ENCODE results near the gene ADAM19.
"Not testable (repeated sequence)": the region's sequence is repeated elsewhere in the genome, so short reads cannot be mapped to it uniquely, and the experiment has no call there.

The ADAM19 gene

DNA sequence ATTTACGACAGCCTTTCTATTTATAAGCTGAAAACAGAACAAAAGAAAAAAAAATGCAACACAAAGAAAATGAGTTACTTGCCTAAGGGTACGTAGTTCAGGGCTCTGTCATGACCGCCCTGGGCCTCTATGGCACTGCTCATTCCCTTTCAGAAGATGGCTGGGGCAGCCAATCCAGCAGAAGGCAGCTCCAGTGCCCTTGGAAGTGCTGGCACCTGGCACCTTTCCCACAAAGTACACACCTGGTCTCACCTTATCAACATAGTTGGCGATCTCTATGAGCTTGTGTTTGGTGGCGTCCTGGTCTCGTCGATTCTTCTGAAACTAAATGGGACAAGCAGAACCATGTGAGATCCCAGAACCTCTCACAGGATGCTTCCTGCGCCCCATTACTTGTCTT lies 62.4 kb downstream of the ADAM19 start:
- DNase-seq = no peak

DNA sequence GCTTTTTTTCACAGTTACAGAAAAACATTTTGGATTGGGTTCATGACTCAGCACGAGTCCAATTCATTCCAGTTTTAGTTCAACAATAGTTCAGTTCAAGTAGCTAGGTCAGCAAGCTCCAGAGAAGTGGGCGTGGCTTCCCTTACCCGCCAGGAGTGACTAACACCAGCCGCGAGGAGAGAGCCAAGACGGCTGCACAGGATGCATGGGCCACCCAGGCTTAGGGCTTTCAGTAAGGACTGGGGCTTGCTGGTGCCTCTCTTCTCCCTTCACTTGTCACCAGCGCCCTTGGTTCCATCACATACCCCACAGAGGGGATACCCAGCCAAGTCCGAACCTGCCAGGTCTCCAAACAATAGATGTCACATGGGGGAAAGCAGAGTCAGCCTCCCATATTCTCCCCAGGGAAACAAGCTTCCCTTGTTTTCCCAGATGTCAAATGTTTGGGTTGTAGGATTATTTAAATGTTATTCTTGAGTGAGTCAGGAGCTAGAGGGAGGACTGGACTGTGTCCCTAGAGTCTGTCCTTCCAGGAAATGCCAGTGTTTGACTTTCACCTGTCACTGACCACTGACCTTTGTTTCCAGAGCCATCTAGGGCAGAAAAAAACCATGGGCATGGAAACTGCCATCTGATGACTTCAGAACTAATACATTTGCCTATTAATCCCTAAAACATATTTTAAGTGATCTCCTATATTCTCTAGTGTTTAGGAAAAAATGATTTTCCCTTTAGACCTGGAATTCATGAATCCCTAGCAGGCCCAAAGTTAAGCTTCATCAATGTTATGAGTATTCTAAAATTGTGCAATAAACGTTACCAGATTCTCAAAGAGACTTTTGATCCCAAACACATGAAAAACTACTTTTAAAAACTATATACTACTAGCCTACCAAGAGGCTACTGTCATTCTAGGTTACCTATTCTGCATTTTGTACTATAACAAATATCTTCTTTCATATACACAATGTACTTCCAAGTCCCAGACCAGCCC lies 63.6 kb downstream of the ADAM19 start:
- peak; percentile 20 for DNase-seq

DNA sequence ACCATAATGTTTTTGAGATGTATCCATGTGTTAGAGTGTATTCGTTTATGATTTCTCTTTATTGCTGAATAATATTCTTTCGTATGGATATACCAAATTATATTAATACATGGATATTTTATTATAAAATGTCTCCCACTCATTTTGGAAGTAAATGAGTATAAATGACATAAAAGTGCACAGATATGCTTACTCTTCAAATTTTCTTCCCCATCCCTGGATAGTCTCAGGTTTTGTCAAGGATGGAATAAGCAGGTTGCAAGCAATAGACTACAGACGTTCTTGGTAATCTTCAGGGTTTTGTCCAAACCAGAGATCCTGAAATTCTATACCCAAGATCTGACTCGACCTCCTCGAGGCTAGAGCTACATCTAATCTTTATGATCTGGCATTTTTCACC lies 64.9 kb downstream of the ADAM19 start:
- DNase-seq = no peak

DNA sequence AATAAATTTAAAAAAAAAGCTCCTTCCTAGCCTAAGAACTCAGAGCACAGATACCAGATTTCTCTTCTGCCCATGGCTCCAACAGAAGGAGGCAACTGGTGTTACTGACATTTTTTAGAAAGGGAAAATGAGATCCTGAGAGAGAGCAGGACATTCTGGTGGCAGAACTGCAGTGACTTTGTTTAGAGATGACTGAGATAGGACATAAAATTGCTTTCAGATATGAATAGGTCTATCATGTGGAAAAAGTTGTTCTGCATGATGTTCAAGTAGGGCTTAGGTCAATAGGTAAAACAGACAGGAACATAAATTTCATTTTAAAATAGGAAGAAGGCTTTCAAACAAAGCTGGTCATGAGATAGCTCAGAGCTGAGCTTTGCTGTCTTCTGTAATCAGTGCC lies 66.0 kb downstream of the ADAM19 start:
- no peak for DNase-seq

DNA sequence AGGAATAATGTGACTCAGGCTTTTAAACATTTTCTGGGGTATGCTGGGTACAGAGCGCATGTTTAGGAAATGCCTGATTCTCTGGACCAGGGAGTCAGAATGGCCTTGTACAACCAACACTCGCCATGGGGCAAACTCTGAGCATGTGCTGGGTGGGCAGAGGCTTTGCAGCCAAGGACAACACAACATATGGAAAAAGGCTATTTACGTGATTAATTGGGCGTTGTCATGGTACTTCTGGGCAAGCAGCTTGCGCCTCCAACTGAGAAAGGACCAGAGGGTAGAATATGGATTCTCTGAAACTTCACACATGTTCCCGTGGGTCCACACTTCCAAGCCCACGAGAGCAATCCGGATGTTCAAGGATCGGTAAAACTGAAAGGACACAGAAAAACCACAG lies 66.5 kb downstream of the ADAM19 start:
- DNase-seq = no peak

DNA sequence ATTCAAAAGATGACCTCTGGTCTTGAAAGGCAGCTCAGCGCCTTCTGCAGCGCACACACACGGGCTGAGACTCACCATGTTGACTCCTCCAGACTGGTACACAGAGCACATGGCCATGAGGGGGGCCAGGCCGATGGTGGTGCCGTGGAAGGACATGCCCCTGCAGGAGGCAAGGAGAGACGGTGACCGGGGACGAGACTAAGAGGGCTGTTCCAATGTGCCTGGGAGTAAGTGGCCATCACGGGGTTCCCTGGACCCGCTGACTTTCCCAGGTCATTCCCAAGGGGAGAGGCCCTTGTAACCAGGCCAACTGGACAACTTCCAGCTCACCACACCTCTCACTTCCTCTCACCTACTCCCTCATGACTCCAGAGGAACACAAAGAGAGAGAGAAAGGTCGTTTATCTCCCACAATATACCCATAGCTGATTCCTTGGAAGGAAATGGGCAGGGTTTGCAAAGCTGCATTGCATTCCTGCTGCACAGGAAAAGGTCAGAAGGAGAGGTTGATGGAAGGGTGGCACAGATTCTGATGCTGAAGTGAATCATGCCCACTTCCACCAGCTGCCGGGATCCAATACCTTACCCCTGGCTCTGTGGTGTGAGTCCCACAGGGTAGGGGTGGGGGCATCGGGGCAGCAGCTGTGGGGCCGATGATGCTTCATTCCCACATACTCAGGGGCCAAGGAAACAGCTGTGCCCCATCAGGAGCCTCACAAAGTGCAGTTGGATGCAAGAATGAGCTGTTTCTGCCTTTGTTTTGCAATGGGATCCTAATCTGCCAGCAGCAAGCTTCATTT lies 68.4 kb downstream of the ADAM19 start:
- no peak for DNase-seq

DNA sequence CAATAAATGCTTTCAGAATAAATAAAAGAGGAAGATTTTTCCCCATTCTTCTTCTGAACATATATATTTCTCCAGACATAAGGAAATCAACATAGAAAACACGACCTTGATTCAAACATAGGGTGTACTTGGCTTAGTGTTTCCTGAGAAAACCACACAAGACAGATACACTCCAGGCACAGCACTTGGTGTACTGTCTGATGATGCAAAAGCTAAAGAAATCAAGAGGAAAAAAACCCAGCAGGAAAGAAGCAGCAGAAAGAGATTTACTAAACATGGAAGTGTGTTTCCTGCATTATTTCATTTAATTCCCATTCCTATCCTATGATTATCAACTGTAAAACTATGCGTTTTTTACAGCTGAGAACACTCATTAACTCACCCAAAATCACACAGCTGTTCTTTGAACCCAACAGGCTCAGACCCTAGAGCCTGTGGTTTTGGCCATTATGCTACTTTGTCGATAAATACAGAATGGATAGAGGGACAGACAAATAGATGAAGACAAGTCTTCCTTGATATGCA lies 69.4 kb downstream of the ADAM19 start:
- DNase-seq = no peak

DNA sequence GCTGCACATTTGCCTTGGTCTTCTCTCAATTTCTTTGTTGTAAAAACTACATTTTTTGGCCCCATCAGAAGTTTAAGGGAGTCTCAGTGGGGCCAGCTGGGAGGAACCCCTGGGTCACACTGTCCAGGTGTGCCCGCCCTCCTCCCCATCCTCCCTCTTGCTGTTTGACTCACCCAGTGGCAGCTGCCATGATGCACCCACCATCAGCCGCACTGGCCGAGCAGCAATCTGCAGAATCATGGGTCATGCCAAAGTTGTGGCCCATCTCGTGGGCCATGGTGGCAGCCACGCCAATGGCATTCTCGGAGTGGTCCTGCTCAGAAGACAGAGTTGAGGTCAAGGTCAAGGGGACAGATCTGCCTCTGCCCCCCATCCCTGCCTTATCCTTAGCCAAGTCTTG lies 70.1 kb downstream of the ADAM19 start:
- no peak for DNase-seq

DNA sequence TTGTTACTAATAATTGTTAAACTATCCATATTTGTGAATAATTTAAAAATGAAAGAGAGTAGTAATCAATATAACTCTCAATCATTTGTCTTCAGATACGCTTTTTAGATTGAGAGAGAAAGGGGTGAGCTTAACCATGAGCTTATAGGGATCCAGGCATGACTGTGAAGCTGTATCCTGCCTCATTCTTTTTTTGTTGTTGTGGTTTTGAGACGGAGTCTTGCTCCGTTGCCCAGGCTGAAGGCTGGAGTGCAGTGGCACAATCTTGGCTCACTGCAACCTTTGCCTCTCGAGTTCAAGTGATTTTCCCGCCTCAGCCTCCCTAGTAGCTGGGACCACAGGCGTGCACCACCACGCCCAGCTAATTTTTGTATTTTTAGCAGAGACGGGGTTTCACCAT lies 71.5 kb downstream of the ADAM19 start:
- DNase-seq = no peak

DNA sequence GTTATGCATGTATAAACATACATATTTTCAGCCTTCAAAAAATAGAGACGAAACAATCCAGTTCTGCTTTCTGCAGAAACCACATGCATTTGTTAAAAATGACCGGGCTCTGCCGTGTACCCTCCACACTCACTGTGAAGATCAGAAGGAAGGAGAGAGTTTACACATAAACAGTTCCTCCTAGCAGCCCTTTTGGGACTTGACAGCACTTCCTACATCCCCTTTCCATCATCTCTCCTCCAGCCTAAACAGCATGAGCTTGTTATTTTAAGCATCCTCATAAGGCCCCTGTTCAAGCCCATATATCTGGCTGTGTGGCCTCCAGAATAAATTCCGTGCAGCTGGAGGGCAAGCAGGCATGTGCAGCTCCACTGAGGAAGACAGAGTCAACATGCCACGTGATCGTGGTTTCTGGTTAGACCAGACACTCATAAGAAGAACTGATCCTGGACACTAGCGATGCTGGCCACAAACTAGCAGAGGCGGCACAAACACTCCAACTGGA lies 73.4 kb downstream of the ADAM19 start:
- DNase-seq = no peak

DNA sequence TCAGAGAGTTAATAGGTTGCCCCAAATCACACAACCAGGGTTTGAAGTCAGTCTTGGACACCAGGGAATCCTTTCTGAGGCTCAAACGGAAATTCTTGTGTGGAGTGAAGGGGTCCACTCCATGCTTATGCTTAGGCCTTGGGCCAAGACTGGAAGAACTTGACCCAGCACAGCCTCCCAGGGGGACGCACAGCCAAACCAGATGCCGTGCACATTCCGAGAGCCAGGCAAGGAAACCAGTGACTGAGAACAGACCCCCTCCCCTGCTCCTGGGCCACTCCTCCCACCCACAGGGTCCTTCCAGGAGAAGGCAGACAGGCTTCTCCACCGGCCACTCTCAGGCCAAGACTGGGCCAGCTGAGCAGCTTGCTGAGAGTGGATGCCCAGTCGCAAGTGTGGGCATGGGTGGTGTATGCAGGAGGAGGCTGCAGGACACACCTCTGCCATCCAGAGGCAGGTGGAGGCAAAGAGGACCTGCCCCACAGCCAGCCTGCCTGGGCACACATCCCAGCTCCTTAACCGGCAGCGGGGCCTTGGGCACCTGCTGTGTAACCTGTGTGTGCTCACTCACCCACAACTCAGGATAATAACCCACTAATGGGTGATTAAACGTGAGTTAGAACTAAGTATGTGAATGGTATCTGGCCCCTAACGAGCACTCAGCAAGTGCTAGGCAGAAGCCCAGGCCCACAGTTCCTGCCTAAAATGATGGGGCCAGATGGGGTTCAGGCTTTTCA lies 77.5 kb downstream of the ADAM19 start:
- no peak for DNase-seq

DNA sequence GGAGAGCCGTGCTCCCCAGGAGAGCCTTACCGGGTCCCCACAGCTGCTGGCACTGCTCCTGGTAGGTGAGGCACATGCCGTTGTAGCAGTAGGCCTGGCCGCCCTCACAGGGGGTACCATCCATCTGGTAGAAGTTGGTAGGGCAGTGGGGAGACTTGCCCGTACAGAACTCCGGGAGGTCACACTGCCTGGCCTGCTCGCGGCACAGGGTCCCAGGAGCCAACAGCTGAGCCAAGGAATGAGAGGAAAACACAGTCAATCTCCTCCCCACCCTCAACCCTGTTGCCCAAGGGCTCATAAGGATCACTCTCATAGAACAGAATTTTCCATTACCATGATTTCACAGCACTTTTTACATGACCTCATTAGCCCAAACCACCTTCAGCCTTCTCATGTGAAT lies 78.7 kb downstream of the ADAM19 start:
- DNase-seq = no peak

DNA sequence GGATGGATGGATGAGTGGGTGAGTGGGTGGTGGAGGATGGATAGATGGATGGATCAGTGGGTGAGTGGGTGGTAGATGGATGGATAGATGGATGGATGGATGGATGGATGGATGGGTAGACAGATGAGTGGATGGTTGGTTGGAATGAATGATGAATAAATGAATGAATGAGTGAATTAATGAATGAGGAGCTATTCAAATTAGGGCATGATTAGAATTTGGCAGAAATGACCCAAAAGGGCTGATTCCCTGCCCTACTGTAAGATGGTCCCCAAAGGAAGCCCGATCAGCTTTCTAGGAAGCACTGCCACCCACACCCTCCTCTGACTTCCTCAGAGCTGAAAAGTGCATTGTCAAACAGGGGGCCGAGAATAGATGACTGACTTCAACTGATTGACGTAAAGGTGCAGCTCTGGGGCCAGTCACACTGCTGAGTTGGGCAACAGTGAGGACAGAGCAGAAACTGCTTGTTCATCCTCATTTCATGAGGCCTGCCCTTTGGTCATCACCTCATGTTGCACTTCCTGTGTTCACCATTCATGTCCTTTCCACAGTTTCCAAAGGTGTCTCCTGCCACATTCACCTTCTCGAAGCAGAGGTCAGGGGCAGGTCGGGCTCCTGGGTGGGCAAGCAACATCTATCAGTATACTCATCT lies 81.3 kb downstream of the ADAM19 start:
- no peak for DNase-seq

DNA sequence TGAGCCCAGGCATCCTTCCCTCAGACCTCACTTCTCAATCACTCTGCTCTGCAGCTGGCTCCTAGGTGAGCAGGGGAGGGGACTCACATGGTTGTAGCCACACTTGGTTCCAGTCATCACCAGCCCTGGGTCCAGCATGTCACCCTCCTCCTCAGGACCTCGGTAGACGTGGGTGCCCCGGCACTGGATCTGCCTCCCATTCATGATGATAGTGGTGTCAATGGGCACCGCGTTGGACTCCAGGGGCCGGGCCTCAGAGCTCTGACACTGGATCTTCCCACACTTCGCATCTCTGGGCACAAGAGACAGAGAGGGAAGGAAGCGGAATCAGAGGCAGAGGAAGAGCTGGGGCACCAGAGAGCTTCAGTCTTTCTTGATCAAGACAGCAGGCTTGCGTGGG lies 82.7 kb downstream of the ADAM19 start:
- no peak for DNase-seq

DNA sequence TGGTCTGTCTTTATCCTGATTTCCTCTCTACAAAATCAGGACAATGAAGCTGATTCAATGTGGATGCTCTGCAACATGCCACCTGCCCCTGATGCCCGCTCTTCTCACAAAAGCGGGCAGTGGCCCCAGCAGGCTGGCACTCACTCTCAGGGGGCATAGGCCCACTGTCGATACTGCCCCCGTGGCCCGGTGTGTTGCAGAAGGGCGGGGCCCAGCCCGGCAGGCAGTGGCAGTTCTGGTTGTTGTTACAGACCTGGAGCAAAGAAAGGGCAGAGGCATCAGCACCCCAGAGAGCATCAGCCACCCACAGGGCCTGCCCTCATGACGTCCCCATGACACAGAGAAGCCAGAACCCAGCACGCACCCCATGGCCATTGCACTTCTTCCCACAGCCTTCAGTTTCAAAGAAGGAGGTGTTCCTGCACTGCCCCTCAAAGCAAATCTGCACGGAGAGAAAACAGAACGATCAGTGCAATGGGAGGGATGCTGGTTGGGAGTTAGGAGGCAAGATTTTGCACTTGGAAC lies 84.0 kb downstream of the ADAM19 start:
- no peak for DNase-seq

DNA sequence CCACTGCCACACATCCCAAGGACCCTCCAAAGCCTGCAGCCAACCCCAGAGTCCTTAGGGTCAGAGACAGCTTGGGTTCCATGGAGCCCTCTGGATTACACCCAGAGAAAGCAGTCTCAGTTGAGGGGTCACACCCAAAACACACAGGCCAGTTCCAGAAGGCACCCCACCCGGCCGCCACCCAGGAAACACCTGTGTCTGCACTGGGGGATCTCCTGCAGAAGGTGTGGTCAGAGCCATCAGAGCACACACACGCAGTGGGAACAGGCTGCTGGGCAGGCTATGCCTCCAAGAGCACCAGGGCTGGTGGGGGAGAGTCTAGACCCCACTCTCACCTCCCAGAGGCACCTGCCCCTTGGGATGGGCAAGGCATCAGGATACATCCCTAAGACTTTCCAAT lies 88.2 kb downstream of the ADAM19 start:
- peak; percentile 16 for DNase-seq

DNA sequence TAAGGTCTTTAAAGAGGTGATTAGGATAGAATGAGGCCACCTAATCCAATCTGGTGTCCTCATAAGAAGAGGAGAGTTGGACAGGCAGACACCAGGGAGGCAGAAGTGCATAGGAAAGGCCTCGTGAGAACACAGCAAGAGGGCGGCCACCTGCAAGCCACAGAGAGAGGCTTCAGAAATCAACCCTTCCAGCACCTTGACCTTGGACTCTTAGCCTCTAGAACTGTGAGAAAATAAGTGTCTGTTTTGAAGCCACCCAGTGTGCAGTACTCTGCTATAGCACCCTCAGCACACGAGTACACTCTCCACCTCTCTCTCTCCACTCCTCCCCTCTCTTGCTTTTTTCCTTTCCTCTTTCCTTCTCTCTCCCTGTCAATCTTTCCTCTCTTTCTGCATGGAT lies 88.7 kb downstream of the ADAM19 start:
- DNase-seq = no peak

DNA sequence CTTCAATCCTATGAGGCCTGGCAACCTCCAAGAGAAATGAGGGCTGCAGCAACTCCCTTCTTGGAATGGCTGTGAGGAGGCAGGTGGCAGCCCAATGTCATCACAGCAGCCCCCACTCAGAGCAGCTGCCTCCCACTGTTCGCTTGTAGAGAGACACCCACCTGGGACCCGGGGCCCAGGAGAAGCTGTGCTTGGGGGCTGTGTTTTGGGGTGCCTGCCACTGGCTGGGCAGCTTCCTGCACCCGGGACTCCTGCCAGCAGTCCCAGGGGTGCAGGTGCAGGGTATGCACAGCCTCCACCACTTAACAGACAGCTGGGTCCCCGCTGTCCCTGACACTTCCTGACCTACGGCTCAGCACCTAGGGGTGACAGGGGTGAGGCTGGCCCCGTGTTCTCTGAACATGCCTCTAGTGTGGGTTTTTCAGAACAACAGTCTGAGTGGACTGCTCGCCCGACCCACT lies 89.3 kb downstream of the ADAM19 start:
- no peak for DNase-seq

DNA sequence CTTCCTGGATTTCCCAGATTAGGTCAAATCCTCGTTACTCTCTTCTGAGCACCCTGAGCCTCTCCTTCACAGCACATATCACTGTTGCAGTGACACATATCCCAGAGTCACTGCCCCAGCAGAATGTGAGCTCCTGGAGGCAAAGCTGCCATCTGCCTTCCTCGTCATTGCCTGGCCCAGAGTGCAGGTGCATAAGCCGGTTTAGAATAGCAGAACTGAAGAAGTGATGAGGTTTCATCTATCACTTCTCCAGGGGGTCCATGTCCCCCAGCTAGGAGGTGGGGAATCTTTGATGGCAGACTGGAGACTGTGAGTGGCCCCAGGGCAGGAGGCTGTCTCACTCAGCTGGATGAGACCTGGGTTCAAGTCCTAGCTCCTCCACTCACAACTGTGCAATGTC lies 89.8 kb downstream of the ADAM19 start:
- DNase-seq = no peak

DNA sequence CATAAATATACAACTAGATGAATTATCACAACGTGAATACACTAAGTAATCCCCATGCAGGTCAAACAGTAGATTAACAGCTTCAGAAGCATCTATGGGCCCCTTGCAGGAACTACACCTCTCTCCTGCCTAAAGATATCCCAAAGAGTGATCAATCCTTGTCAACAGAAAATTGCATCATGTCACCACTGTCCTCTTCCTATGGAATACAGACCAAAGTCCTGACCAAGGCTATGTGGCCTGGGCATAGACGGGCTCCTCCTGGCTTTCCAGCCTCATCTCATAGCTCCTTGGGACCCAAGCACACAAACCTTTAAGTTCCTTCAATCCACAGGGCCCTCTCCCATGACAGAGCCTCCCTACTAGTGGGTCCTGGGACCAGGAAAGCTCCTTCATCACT lies 90.2 kb downstream of the ADAM19 start:
- no peak for DNase-seq

DNA sequence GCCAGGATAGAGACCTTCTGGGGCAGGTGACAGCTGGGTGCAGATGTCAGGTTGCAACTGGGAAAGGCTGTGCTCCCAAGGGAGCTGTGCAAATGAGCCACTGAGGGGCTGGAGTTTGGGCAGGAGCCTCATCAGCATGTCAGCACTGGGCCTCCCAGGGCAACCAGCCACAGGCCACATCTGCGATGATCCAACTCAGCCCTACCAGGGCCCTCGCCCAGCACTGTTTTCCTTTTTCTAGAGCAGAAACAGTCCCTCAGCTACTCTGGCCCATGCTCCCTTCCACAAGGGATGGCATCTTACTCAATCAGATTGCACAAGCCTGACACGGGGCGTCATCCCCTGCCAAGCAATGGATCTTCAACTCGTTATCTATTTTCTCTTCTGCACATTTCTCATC lies 90.8 kb downstream of the ADAM19 start:
- DNase-seq = no peak

DNA sequence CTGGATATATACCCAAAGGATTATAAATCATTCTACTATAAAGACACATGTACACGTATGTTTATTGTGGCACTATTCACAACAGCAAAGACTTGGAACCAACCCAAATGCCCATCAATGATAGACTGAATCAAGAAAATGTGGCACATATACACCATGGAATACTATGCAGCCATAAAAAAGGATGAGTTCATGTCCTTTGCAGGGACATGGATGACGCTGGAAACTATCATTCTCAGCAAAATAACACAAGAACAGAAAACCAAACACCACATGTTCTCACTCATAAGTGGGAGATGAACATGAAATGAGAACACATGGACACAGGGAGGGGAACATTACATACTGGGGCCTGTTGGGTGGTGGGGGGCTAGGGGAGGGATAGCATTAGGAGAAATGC lies 92.9 kb downstream of the ADAM19 start:
- DNase-seq = not testable (repeated sequence)

All from CD4-positive, alpha-beta T cell treated with Interleukin-12 subunit alpha and Interleukin-12 subunit beta, for 1 hour (primary cell).